GM10248 (cell line): ENCODE data around the gene REXO2.

Source experiments
- CTCF ChIA-PET: fragments of 300-600 bp; sonication (Branson Sonifier 250); formaldehyde crosslinking; extraction: SDS; loops from one replicate; lab custom pipeline; 2021; ENCODE audit warnings: antibody characterized with exemption; lab: Yijun Ruan, JAX
- POLR2A ChIA-PET: fragments of 350-650 bp; sonication (Branson Sonifier 250); formaldehyde crosslinking; extraction: SDS; loops from one replicate; lab custom pipeline; 2020; ENCODE audit warnings: antibody characterized with exemption; lab: Yijun Ruan, JAX
- DNase-seq: peaks from one replicate; pipeline ENCODE4 v3.0.0; 2012; ENCODE audit errors: extremely low spot score
- CTCF ChIP-seq: IDR thresholded peaks from 2 replicates; pipeline ENCODE4 v1.5.1; 2012; ENCODE audit warnings: mild to moderate bottlenecking, low read depth; ENCODE audit errors: extremely low read depth, missing control alignments, control extremely low read depth

Gene REXO2

GRCh38 chr11:114472661-114473060 is 33.4 kb downstream of the REXO2 start:
- CTCF ChIA-PET = no interaction called here
- TF ChIP-seq CTCF = no peak
- POLR2A ChIA-PET = no interaction called here
- no peak for DNase-seq

GRCh38 chr11:114478001-114478410 is 38.7 kb downstream of the REXO2 start:
- CTCF ChIA-PET = no interaction called here
- DNase-seq = no peak
- POLR2A ChIA-PET = no interaction called here
- no peak for TF ChIP-seq CTCF

- ChIA-PET POLR2A (no interaction called here), CTCF (no interaction called here)
- no peak for DNase-seq
- TF ChIP-seq CTCF = no peak
Observed at GRCh38 chr11:114478768-114479167, 39.5 kb downstream of the REXO2 start.

- POLR2A ChIA-PET = no interaction called here
- no peak for DNase-seq
- CTCF ChIA-PET = interaction anchor here (1.0 to 1.2 kb wide), 2 partner anchors 31 to 77 kb away, joined by 3 read pairs; no protein-coding TSS in a partner anchor
- TF ChIP-seq CTCF = no peak
Observed at GRCh38 chr11:114479331-114479730, 40.1 kb downstream of the REXO2 start.

GRCh38 chr11:114482114-114482513 is 42.8 kb downstream of the REXO2 start:
- ChIA-PET POLR2A (no interaction called here), CTCF (interaction anchor here (1.4 to 2.4 kb wide), 2 partner anchors 13 kb away, joined by 3 to 7 read pairs; no protein-coding TSS in a partner anchor)
- no peak for TF ChIP-seq CTCF
- no peak for DNase-seq

- no peak for DNase-seq
- POLR2A ChIA-PET = no interaction called here
- CTCF ChIA-PET = interaction anchor here (2.4 kb wide), 1 partner anchor 11 kb away, joined by 7 read pairs; no protein-coding TSS in a partner anchor
- no peak for TF ChIP-seq CTCF
Observed at GRCh38 chr11:114483929-114484328, 44.7 kb downstream of the REXO2 start.

- ChIA-PET POLR2A (no interaction called here), CTCF (no interaction called here)
- no peak for TF ChIP-seq CTCF
- DNase-seq = no peak
Observed at GRCh38 chr11:114496915-114497314, 57.6 kb downstream of the REXO2 start.
